HG03439 (cell line): ENCODE results near the gene UPK2.
"Not testable (repeated sequence)": the region's sequence is repeated elsewhere in the genome, so short reads cannot be mapped to it uniquely, and the experiment has no call there.

Source experiments
- ATAC-seq: cut with Tn5 transposase; IDR thresholded peaks from one replicate; pipeline ENCODE4 v1.9.1; 2021; ENCODE audit warnings: mild to moderate bottlenecking, moderate library complexity; ENCODE audit not compliant: unreplicated experiment

Gene UPK2

DNA sequence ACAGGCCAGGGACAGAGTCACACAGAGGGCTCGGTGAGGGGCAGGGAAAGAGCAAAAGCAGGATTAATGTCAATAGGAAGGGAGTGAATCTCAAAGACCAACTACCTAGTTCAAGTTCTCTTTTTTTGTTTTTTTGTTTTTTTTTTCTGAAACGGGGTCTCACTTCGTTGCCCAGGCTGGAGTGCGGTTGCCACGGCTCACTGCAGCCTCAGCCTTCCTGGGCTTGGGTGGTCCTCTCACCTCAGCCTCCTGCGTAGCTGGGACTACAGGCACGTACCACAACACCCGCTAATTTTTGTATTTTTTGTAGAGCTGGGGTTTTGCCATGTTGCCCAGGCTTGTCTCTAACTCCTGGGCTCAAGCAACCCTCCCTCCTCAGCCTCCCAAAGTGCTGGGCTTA, 20.7 kb upstream of the UPK2 start:
- ATAC-seq = no peak

DNA sequence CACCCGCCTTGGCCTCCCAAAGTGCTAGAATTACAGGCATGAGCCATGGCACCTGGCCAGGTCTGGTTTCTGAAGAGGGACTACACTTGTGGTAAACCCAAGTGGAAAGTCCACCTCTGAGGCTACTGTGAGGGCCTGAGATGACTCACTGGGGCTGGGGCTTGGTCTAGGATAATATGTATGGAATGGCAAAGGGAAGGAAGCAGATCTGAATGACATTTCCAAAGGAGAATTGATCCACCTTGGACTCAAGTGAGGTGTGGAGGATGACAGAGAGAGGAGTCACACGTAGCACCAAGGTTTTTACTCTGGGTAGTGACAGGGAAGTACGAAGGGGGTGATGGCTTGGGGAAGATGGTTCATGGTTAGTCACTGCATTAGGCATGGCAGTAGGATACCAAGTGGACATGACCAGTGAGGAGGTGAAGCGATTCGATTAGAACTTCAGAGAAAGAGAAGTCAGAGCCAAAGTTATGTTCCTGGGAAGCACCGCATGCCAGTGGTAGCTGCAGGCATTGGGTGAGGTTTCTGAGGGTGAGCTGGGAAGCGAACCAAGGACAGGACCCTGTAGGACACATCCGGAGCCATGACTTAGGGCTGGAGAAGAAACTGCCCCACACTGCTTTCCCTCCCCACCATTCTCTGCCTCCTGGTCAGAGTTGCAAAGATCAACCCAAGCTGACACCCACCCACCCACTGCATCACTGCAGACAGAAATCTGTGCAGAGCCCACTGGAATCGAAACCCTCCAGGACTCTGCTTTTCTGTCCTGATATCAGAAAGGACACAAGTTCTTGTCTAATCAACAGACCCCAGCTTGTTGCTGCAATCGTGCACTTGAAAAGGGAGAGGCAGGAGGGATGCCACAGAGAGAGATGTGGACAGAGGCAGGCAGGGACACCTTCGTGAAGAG, 17.4 kb upstream of the UPK2 start:
- no peak for ATAC-seq

DNA sequence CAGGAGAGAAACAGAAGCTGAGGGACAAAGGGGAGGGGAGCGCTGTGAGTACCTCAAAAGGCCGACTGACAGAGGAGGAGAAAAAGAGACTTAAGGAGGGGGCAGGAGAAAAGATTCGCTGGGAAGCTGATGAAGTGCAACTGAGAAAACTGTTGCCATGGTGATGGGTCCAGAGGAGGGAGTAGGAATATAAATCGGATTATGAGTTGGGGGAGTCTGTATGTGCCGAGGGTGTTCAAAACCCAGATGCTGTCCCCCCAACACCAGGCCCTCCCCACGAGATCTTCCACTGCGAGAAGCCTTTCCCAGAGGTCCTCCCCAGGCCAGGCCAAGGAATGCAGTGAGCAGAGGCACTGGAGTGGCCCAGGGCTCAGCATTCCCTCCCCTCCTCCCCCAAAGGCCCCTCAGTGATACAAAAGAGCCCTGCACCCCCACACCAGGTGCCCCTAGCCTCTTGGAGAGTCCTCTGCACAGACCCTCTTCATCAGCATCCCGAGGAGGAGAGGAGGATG, 16.6 kb upstream of the UPK2 start:
- ATAC-seq = no peak

DNA sequence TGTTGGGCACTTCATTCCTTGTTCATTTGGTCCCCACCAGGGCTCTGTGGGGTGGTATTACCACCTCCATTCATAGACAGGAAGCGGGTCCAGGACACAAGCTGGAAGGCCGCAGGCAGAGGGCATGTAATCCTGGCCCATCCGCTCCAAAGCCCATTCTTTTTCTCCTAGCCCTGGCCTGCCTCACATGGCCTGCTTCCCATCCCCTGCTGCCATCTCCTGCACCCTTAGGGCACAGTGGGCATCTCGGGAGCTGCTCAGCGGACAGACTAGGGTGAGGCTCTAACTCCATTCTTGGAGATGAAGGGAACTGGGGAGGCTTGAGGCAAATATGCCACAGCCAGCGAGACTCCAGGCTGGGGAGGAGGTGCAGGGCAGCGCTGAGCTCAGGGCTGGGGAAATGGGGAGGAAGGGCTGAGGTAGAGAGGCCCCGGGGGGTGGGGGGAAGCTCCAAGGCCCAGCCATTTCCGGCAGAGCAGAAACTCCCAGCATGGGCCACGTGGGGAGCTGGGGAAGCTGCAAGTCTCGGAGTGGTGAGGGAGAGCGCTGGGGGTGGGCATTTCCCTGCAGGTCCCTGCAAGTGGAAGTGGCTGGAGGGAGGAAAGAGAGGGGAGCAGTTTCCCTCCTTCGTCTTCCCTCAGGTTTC, 16.0 kb upstream of the UPK2 start:
- ATAC-seq = no peak

DNA sequence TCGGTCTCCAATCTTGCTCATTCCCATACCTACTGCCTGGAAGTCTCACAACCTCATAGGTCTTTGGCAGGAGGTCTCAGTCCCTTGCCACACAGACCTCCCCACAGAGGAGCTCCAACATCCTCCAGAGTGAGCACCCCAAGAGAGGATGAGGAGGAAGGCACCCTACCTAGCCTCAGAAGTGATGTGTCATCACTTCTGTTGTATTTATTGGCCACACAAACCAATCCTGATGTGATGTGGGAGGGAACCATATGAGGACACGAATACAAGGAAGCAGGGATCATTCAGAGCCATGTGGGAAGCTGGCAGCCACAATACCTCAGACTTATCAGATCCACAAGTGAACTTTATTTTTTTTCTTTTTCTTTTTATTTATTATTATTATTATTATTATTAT, 9.0 kb upstream of the UPK2 start:
- ATAC-seq = no peak

DNA sequence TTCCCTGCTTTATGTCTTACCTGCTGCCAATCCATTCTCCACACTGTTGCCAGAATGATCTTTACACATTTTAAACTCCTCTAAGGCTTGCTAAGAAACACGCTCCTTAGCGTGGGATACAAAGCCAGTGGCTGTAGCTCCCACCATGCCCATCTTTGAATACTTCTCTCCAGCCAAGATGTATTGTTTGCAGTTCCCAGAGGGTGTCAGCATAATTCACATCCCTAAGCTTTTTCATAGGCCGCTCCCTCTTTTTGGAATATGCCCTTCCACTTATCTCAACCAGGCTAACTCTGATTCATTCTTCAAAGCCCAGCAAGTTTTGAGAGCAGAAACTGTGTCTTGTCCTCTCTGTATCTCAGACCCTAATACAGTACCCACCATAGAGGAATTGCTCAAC, 8.1 kb upstream of the UPK2 start:
- ATAC-seq = no peak

DNA sequence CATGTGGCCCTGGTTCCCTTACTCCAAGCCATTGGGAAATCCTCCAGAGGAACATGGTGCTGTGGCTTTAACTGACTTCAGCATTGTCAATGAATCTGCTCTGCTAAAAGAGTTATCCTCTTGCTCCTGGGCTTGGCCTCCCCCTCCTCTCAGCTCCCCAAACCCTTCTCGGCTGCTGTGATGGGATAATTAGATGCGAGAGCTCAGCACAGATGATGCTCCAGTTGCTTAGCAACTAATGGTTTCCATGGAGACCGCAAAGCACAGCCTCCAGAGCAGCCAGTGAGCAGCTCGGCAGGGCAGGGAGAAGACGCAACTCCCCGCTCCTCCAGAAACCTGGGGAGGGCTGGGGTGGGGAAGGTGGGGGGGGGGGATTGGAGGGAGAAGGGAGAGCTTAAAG, 2.8 kb upstream of the UPK2 start:
- ATAC-seq = no peak

DNA sequence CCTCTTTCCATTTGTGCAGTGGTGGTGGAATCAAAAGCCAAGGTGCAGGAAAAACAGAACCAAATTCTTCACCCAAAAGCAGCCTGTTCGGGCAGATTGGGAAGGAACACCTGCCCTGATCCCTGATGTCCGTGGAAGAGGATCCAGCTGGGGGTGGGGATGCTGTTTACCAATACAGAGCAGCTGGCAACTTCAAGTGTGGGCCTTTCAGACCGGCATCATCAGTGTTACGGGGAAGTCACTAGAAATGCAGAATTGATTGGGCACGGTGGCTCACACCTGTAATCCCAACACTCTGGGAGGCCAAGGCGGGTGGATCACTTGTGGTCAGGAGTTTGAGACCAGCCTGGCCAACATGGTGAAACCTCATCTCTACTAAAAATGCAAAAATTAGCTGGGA, 2.1 kb upstream of the UPK2 start:
- not testable (repeated sequence) for ATAC-seq

DNA sequence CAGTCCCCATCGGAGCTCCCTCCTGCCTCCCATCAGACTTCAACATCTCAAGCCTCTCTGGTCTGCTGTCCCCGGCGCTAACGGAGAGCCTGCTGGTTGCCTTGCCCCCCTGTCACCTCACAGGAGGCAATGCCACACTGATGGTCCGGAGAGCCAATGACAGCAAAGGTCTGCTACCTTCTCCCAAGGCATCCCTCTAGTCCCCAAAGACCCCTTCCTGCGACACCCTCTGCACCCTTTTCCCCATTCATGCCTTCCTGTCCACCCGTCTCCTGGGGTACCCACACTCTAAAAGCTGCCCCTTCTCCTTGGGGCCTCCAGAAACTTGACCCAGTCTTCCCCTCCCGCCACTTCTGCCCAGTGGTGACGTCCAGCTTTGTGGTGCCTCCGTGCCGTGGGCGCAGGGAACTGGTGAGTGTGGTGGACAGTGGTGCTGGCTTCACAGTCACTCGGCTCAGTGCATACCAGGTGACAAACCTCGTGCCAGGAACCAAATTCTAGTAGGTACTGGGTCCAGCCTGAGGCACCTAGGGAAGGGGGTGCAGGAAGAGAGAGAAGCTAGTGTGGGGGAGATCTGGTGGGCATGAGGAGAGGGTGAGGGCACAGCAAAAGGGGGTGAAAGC, 860 bp downstream of the UPK2 start:
- no peak for ATAC-seq

DNA sequence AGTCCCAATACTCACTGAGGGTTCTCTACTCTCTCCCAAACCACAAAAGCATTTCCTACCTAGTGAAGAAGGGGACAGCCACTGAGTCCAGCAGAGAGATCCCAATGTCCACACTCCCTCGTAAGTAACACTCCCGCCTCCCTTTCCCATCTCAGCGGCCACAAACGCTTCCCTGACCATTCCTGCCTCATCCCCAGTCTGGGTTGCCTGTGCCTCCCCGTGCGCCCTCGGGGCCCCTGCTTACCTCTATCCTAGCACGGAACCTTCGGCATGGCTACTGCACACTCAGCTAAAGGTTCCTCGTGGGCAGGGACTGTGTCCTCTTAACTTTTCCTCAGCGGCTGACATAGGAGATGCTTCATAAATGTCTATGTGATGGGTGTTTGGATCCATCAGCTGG, 1.5 kb downstream of the UPK2 start:
- ATAC-seq = no peak

DNA sequence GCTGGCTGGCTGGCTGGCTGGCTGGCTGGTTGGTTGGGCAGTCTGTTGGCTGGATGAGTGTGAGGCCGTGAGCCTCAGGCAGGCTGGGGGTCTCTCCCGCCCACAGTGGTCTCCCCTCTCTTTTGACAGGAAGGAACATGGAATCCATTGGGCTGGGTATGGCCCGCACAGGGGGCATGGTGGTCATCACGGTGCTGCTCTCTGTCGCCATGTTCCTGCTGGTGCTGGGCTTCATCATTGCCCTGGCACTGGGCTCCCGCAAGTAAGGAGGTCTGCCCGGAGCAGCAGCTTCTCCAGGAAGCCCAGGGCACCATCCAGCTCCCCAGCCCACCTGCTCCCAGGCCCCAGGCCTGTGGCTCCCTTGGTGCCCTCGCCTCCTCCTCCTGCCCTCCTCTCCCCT, 1.9 kb downstream of the UPK2 start:
- no peak for ATAC-seq

DNA sequence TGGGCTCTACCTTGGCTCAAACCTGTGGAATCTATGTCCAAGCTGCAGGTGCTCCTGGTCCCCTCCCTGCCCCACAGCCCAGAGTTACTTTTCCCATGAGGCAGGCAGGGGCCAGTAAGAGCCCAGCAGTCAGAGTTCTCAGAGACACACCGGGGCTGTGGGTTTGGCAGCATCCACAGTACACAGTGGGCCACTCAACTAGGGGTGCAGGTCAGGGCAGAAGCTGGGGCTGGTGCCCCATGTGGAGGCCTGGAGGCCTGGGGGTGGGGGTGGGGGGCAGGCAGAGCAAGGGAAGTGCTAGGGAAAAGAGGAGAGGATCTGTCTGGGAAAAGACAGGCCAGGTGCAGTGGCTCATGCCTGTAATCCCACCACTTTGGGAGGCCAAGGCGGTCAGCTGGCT, 2.5 kb downstream of the UPK2 start:
- ATAC-seq = no peak

DNA sequence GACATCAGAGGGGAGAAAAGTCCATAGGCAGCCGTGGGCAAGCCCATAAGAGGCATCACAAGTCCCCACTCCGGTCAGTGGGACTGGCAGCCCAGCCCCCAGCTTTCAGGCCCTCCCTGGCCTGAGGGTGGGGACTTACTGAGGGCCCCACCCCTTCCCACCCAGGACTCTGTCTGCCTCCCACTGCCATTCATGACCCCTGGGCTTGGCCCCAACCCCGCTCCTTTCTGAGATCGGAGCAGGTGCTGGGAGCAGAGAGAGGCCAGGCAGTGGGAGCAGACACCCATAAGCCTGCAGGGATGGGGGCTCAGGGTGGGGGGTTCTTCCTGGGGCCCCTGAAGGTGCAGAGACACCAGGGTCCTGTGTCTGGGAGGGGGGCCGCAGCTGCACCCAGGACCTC, 5.1 kb downstream of the UPK2 start:
- no peak for ATAC-seq

DNA sequence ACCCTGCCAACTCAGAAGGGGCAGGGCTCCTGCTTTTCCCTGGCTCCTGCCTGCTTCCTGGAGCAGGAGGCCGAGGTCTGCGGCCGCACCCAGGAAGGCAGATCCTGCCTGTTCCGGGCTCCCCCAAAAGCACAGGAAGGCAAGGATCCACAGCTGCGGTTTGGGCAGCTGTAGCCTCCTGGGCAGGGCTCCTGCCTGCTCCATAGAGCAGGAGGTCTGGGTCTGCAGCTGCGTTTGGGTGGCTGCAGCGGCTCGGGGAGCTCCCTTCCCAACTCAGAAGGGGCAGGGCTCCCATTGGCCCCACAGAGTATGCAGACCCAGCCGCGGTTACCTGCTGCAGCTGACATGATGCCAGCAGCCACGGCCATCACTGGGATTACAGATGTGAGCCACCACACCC, 5.5 kb downstream of the UPK2 start:
- no peak for ATAC-seq

DNA sequence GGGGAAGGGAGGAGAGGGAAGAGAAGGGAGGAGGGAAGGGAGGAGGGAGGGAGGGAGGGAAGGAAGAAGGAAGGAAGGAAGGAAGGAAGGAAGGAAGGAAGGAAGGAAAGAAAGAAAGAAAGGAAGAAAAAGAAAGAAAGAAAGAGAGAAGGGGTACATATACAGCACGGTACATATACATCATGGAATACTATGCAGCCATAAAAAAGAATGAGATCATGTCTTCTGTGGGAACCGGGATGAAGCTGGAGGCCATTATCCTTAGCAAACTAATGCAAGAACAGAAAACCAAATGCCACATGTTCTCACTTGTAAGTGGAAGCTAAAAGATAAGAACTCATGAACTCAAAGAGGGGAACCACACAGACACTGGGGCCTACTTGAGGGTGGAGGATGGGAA, 13.4 kb downstream of the UPK2 start:
- ATAC-seq = not testable (repeated sequence)

DNA sequence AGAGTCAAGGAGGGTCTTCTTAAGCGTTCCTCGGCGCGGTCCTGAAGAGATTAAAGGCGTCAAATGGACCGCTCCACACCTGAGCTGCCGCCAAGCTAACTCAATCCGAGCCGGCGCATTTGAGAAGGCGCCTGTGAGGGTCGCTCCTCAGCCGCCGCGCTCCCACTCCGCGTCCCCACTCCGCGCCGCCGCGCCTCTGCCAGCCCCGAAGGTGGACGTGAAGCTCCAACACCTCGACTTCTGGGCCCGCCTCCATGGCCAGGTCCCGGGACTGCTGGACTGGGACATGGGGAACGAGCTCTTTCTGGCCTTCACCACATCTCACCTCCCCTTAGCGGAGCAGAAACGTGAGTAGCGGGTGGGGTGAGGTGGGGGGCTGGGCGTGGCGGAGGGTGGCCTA, 15.5 kb downstream of the UPK2 start, which contains the start of gene FOXR1:
Gene FOXR1, plus strand, starts transcription at position 116 of the 400 bp plus-strand sequence. Its CDS starts 171 bp downstream, at position 287.
- ATAC-seq = no peak

DNA sequence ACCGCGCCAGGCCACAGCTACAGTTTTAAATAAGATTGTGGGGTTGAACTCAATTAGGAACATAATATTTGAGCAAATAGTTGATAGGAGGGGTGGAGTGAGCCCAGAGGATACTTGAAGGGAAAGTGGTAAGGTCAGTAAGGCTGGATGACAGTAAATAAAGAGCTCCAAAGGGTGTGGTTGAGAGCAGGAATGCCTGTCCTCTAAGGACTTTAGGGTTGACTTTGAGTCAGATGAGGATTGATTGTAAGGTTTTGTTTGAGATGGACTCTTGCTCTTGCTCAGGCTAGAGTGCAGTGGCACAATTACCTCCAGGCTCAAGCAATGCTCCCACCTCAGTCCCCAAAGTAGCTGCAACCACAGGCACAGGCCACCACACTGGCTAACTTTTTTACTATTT, 17.9 kb downstream of the UPK2 start:
- ATAC-seq = no peak

DNA sequence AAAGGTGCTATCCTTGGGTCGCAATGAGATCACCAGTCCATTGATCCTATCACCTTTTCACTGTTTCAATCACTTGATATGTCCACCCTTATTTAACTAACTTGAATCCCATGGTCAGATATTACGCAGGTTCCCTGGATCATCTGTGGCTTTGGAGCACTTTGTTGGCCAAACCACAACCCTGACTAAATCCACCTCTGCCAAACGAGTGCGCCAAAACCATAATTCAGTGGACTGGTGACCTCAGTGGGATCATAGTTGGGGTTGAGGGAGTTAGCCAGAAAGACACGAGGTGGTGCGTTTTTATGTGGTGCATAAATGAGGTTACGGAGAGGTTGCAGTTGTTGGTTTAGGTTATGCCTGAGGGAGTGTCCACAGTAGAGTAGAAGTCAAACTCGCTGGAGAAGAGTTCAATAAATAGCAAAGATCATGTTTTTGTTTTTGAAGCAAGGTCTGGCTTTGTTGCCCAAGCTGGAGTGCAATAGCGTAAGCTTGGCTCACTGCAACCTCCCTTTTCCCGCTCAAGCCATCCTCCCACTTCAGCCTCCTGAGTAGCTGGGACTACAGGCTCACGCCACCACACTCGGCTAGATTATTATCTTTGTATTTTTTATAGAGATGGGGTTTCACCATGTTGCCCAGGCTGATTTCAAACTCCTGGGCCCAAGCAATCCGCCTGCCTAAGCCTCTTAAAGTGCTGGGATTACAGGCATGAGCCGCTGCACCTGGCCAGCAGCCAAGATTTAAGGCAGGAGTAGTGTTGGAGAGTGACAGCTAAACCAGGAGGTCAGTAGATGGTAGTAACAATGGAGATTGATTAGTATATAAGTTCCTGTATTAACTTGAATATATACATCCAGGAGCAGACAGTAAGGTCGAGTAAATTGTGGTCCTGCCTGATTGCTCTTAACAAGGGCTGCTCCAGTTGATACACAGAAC, 19.9 kb downstream of the UPK2 start:
- ATAC-seq = no peak

DNA sequence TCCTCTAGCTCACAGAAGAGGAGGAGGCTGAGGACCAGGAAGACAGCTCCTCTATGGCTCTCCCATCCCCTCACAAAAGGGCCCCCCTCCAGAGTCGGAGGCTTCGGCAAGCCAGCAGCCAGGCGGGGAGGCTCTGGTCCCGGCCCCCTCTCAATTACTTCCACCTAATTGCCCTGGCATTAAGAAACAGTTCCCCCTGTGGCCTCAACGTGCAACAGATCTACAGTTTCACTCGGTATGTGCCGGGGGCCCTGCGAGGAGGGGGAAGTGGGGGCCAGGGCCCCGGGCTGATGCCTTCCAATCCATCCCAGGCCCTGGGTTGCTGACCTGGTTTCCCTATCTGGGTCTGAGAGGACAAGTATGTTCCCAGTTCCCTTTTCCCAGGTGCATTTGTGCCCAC, 23.3 kb downstream of the UPK2 start:
- ATAC-seq = no peak

DNA sequence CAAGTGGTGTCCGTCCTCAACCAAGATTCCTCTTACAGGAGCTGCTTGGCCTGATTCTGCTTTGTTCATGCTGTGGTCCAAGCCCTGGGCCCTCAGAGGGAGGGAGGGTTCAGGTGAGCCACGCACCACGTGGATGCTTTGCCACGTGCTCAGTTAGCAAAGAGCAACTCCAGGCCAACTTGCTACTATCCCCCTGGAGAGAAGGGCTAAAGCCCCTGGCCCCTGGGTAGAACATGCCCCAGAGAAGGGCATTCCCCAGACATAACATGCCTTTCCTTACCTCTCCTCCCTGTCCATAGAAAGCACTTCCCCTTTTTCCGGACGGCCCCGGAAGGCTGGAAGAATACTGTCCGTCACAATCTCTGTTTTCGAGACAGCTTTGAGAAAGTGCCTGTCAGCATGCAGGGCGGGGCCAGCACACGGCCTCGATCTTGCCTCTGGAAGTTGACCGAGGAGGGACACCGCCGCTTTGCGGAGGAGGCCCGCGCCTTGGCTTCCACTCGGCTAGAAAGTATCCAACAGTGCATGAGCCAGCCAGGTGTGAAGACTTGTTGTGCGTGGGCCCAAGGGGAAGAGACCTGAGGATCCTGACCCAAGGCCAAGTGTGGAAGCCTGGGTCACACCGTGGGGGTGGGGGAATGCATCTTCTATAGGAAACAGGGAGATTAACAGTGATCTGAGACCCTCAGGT, 24.2 kb downstream of the UPK2 start:
- ATAC-seq = no peak
